SK-N-SH (cell line): ENCODE results near the gene C16orf74.

Source experiments
- GABPA ChIP-seq: IDR thresholded peaks from 2 replicates; pipeline ENCODE4 v1.4.0; 2012; ENCODE audit warnings: low read depth, mild to moderate bottlenecking
- NRF1 ChIP-seq: IDR thresholded peaks from 2 replicates; pipeline ENCODE4 v1.6.1; 2012; ENCODE audit warnings: low read depth, mild to moderate bottlenecking, low read length
- POLR2AphosphoS5 ChIP-seq: IDR thresholded peaks from 2 replicates; pipeline ENCODE4 v1.6.1; 2012; ENCODE audit warnings: low read depth, low read length
- TF ChIP-seq, protein P1 (sequence below): IDR thresholded peaks from 2 replicates; pipeline ENCODE4 v1.6.1; 2012; ENCODE audit warnings: mild to moderate bottlenecking, low read depth, low read length, moderate library complexity
- TF ChIP-seq, protein P2 (sequence below): fragments of 200-600 bp; sonication (generic); IDR thresholded peaks from 2 replicates; pipeline ENCODE4 v1.6.1; 2017; ENCODE audit warnings: antibody characterized with exemption, mild to moderate bottlenecking, moderate library complexity

DNA sequence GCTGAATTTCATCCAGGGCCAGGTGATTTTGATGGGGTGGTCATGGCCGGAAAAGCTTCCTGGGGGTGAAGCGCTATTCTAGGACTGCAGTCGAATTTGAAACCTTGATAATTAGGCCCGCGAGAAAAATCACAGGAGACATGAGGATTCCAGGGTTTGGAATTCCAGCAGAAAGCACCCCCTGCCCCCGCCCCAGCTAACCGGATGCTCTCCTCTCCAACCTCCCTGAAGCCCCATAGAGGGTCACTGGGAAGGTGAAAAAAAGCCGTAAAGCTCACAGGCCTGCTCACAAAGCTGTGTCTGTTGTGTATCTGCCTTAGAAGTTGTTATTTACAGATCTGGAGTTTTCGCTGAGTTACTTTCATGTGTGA lies 61.0 kb downstream of the C16orf74 start:
- TF ChIP-seq, protein P1, sequence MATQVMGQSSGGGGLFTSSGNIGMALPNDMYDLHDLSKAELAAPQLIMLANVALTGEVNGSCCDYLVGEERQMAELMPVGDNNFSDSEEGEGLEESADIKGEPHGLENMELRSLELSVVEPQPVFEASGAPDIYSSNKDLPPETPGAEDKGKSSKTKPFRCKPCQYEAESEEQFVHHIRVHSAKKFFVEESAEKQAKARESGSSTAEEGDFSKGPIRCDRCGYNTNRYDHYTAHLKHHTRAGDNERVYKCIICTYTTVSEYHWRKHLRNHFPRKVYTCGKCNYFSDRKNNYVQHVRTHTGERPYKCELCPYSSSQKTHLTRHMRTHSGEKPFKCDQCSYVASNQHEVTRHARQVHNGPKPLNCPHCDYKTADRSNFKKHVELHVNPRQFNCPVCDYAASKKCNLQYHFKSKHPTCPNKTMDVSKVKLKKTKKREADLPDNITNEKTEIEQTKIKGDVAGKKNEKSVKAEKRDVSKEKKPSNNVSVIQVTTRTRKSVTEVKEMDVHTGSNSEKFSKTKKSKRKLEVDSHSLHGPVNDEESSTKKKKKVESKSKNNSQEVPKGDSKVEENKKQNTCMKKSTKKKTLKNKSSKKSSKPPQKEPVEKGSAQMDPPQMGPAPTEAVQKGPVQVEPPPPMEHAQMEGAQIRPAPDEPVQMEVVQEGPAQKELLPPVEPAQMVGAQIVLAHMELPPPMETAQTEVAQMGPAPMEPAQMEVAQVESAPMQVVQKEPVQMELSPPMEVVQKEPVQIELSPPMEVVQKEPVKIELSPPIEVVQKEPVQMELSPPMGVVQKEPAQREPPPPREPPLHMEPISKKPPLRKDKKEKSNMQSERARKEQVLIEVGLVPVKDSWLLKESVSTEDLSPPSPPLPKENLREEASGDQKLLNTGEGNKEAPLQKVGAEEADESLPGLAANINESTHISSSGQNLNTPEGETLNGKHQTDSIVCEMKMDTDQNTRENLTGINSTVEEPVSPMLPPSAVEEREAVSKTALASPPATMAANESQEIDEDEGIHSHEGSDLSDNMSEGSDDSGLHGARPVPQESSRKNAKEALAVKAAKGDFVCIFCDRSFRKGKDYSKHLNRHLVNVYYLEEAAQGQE = no peak
- TF ChIP-seq POLR2AphosphoS5 (no peak), GABPA (no peak), NRF1 (no peak)
- TF ChIP-seq, protein P2, sequence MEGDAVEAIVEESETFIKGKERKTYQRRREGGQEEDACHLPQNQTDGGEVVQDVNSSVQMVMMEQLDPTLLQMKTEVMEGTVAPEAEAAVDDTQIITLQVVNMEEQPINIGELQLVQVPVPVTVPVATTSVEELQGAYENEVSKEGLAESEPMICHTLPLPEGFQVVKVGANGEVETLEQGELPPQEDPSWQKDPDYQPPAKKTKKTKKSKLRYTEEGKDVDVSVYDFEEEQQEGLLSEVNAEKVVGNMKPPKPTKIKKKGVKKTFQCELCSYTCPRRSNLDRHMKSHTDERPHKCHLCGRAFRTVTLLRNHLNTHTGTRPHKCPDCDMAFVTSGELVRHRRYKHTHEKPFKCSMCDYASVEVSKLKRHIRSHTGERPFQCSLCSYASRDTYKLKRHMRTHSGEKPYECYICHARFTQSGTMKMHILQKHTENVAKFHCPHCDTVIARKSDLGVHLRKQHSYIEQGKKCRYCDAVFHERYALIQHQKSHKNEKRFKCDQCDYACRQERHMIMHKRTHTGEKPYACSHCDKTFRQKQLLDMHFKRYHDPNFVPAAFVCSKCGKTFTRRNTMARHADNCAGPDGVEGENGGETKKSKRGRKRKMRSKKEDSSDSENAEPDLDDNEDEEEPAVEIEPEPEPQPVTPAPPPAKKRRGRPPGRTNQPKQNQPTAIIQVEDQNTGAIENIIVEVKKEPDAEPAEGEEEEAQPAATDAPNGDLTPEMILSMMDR = no peak
